GM12891 (cell line): ENCODE measurements around the gene TRPM1.

Experiments
- POLR2A ChIP-seq: IDR thresholded peaks from 2 replicates; pipeline ENCODE4 v1.6.1; 2011; ENCODE audit warnings: low read depth, low read length, control low read depth
- POLR2AphosphoS5 ChIP-seq: IDR thresholded peaks from 2 replicates; pipeline ENCODE4 v1.6.1; 2011; ENCODE audit warnings: low read depth, low read length, control low read depth
- SPI1 ChIP-seq: IDR thresholded peaks from 2 replicates; pipeline ENCODE4 v1.6.1; 2011; ENCODE audit warnings: low read depth, low read length, control low read depth
- TAF1 ChIP-seq: IDR thresholded peaks from 2 replicates; pipeline ENCODE4 v1.6.1; 2011; ENCODE audit warnings: low read depth, low read length, control low read depth

DNA sequence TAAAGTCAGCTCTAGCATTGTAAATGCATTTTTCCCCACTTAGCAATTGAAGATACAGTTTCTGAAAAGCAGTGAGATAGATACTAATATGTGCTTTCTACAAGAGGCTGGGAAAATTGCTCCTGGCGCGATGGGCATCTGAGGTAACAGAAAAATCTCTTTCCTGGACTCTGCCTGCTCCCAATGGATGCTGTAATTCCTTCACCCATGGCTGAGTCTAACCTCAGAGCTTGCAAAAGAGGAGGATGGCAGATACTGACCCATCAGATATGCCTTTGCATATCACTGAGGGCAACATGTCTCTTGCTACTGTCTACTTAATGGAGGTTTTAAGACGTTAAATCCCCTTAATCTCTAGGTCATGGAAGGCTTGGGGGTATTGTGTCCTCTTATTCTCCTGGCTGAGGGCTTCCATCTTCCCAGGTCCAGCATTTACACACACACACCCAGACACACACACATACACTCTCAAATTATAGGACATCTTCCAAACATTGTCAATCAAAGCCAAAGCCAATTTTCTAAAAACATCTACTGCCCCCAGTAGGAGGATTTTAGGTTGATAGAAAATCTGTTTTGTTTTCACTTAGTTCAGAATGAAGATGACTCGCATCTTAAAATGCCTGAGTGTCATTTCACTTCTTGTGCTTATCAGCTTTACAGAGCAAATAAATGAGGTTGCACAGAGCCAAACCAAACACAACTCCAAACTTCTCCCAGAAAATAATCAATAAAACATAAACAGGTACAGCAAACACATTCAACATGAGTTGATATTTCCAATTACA, 2.4 kb downstream of the TRPM1 start:
- TF ChIP-seq POLR2A (no peak), TAF1 (no peak), POLR2AphosphoS5 (no peak), SPI1 (no peak)
